MM.1S (cell line): ENCODE results near the gene TMEM123.

ENCODE experiments used
- CTCF ChIP-seq: fragments of 300-600 bp; sonication (generic); IDR thresholded peaks from 2 replicates; pipeline ENCODE4 v1.5.1; 2016; ENCODE audit warnings: antibody characterized with exemption, low read length, mixed read lengths
- EZH2 ChIP-seq: fragments of 300-600 bp; sonication (generic); optimal IDR thresholded peaks from 2 replicates; pipeline ENCODE3; 2017; ENCODE audit warnings: low read depth, mild to moderate bottlenecking, antibody characterized with exemption, low read length, mixed read lengths
- EZH2phosphoT487 ChIP-seq: fragments of 300-600 bp; sonication (generic); IDR thresholded peaks from 2 replicates; pipeline ENCODE4 v1.6.1; 2018; ENCODE audit warnings: antibody characterized with exemption, low read length

GRCh38 chr11:102436561-102436960 is 16.0 kb downstream of the TMEM123 start:
- TF ChIP-seq CTCF: no peak
- TF ChIP-seq EZH2: no peak
- TF ChIP-seq EZH2phosphoT487: no peak
